Activated effector memory CD4-positive, alpha-beta T cell treated with Interleukin-2 at 50 U/mL for 16 hours (primary cell): ENCODE results near the gene CYP19A1.
"Not testable (repeated sequence)": the region's sequence is repeated elsewhere in the genome, so short reads cannot be mapped to it uniquely, and the experiment has no call there.

Experiments
- DNase-seq: peaks from one replicate; pipeline ENCODE4 v3.0.0-alpha.2; 2020

CYP19A1 gene

GRCh38 chr15:51288143-51289065 is 50.0 kb downstream of the CYP19A1 start:
- DNase-seq, result no peak

- no peak for DNase-seq
These were observed 51.6 kb downstream of the CYP19A1 start for GRCh38 chr15:51286816-51287215.

- DNase-seq, result no peak
These were observed 53.0 kb downstream of the CYP19A1 start for GRCh38 chr15:51285399-51285798.

GRCh38 chr15:51284871-51285270 is 53.5 kb downstream of the CYP19A1 start:
- DNase-seq, result no peak

GRCh38 chr15:51283026-51283425 is 55.4 kb downstream of the CYP19A1 start:
- DNase-seq, result no peak

GRCh38 chr15:51282241-51282640 is 56.2 kb downstream of the CYP19A1 start:
- DNase-seq, result not testable (repeated sequence)

- no peak for DNase-seq
These were observed 56.9 kb downstream of the CYP19A1 start for GRCh38 chr15:51281368-51281967.

GRCh38 chr15:51280838-51281237 is 57.6 kb downstream of the CYP19A1 start:
- DNase-seq, result no peak

- no peak for DNase-seq
These were observed 59.0 kb downstream of the CYP19A1 start for GRCh38 chr15:51279391-51279790.

GRCh38 chr15:51277101-51277500 is 61.3 kb downstream of the CYP19A1 start:
- no peak for DNase-seq

- DNase-seq, result no peak
These were observed 63.4 kb downstream of the CYP19A1 start for GRCh38 chr15:51274956-51275355.

- DNase-seq, result no peak
These were observed 67.7 kb downstream of the CYP19A1 start for GRCh38 chr15:51270706-51271105.

GRCh38 chr15:51269496-51269895 is 68.9 kb downstream of the CYP19A1 start:
- no peak for DNase-seq

GRCh38 chr15:51267703-51268083 is 70.7 kb downstream of the CYP19A1 start:
- no peak for DNase-seq

GRCh38 chr15:51267051-51267702 is 71.2 kb downstream of the CYP19A1 start:
- no peak for DNase-seq

- DNase-seq, result no peak
These were observed 71.7 kb downstream of the CYP19A1 start for GRCh38 chr15:51266656-51267050.

GRCh38 chr15:51265037-51265555 is 73.3 kb downstream of the CYP19A1 start:
- no peak for DNase-seq

- no peak for DNase-seq
These were observed 74.7 kb downstream of the CYP19A1 start for GRCh38 chr15:51263726-51264125.

GRCh38 chr15:51263116-51263515 is 75.3 kb downstream of the CYP19A1 start:
- no peak for DNase-seq

GRCh38 chr15:51262463-51262862 is 75.9 kb downstream of the CYP19A1 start:
- no peak for DNase-seq

- not testable (repeated sequence) for DNase-seq
These were observed 77.3 kb downstream of the CYP19A1 start for GRCh38 chr15:51261113-51261512.

- DNase-seq, result no peak
These were observed 78.2 kb downstream of the CYP19A1 start for GRCh38 chr15:51260202-51260601.

GRCh38 chr15:51255533-51255932 is 82.9 kb downstream of the CYP19A1 start:
- DNase-seq, result no peak

- no peak for DNase-seq
These were observed 85.0 kb downstream of the CYP19A1 start for GRCh38 chr15:51253366-51253765.
